Measurements from ENCODE around the gene ACTA2.

DNA sequence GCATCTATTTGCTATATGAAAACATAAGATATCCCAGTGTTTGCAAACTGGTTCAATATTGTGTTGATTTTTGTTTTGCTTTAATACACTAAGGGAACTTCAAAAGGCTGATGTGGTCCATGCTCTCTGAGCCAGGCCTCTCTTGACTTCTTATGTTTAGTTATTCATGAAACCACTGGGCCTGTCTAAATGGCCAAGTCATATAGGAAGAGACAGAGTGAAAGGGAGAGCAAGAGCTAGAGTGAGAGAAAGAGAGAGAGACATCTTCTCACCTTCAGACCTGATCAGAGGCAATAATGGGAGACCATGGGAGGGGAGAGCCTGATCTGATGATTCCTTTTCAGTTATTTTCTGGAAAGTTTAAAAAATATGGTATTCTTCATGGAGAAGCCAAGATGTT lies 32.0 kb upstream of the ACTA2 start:
- TF ChIP-seq, protein P1, sequence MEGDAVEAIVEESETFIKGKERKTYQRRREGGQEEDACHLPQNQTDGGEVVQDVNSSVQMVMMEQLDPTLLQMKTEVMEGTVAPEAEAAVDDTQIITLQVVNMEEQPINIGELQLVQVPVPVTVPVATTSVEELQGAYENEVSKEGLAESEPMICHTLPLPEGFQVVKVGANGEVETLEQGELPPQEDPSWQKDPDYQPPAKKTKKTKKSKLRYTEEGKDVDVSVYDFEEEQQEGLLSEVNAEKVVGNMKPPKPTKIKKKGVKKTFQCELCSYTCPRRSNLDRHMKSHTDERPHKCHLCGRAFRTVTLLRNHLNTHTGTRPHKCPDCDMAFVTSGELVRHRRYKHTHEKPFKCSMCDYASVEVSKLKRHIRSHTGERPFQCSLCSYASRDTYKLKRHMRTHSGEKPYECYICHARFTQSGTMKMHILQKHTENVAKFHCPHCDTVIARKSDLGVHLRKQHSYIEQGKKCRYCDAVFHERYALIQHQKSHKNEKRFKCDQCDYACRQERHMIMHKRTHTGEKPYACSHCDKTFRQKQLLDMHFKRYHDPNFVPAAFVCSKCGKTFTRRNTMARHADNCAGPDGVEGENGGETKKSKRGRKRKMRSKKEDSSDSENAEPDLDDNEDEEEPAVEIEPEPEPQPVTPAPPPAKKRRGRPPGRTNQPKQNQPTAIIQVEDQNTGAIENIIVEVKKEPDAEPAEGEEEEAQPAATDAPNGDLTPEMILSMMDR (IDR thresholded peaks at IDR 0.05): no peak
- no peak for TF ChIP-seq POLR2A (IDR thresholded peaks at IDR 0.05)
